ENCODE results near the gene GJD3.

- TF ChIP-seq, protein P1, sequence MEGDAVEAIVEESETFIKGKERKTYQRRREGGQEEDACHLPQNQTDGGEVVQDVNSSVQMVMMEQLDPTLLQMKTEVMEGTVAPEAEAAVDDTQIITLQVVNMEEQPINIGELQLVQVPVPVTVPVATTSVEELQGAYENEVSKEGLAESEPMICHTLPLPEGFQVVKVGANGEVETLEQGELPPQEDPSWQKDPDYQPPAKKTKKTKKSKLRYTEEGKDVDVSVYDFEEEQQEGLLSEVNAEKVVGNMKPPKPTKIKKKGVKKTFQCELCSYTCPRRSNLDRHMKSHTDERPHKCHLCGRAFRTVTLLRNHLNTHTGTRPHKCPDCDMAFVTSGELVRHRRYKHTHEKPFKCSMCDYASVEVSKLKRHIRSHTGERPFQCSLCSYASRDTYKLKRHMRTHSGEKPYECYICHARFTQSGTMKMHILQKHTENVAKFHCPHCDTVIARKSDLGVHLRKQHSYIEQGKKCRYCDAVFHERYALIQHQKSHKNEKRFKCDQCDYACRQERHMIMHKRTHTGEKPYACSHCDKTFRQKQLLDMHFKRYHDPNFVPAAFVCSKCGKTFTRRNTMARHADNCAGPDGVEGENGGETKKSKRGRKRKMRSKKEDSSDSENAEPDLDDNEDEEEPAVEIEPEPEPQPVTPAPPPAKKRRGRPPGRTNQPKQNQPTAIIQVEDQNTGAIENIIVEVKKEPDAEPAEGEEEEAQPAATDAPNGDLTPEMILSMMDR (conservative IDR thresholded peaks at IDR 0.05; ENCODE audit: low read length), result no peak
- no peak for TF ChIP-seq EZH2phosphoT487 (IDR thresholded peaks at IDR 0.05; ENCODE audit: borderline replicate concordance)
Observed at GRCh38 chr17:40326832-40327199, 37.7 kb downstream of the GJD3 start.
